ENCODE measurements around the gene MYPOP.

The MYPOP gene, protein sequence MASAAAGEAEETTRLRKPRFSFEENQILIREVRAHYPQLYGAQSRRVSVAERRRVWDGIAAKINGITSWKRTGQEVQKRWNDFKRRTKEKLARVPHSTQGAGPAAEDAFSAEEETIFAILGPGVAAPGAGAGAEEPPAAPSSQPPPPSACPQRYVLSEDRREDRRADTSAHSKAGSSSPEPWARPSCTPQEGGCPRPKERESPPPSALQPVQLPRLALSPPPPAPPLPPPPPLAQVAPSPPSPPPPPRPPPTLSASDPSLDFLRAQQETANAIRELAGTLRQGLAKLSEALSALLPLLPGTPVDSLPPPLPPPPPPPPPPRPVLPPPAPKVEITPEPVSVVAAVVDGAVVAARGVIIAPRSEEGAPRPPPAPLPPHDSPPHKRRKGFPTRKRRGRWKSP

DNA sequence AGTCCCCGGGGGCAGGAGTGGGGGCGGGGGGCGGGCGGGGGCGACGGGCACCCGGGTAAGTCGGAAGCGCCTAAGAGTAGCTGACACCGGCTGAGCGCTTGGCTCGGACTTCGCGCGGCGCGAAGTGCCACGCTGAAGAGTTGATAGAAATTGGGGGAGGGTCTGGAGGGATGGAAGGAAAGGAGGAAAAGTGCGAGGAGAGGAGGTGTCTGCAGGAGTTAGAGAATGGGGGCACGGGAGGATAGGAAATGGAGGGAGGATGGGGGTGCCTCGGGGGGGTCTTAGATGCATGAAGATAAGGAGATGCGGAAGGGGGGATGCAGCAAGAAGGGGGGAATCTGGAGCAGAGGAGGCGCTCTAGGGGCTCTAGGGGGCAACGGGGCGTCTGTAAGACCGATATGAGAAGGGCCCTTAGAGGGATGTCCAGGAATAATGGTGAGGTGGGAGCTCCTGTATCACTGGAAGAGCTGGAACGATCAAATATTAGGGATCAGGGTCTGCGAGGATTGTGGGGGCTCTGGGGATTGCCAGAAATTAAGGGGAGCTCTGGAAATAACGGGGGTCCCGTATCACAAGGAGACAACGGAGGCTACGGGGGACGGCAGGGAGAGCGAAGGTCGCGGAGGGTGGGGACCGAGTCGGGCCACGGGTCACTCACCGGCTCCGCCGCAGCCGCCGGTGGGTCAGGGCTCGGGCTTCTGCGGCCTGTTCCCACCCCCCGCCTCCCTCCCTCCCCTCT, at the start of gene MYPOP:
Gene MYPOP, minus strand, starts transcription at position 702 of the 739 bp plus-strand sequence. CDS start 840 bp downstream, outside the sequence.
- Histone ChIP-seq H3K27ac (ENCODE audit: low read depth, low read length) (peak within 1 kb of the TSS; percentile 80), H3K9me3 (ENCODE audit: low read length) (no peaks in the 10 kb centered on the region), H3K27me3 (ENCODE audit: control insufficient read depth in 1 of 2, insufficient read depth in 2 of 2, low read length in 2 of 2) (no peaks in the 10 kb centered on the region), H3K9ac (ENCODE audit: low read length) (peak within 1 kb of the TSS; percentile 44), H3K36me3 (ENCODE audit: insufficient read depth, low read length) (peaks cover 16% of the 10 kb centered on the region), H3K4me1 (ENCODE audit: insufficient read depth, low read length) (peaks cover 16% of the 10 kb centered on the region), H3K4me3 (ENCODE audit: low read depth in 1 of 2, low read length in 2 of 2) (peak within 1 kb of the TSS; percentile 77 to 88)

DNA sequence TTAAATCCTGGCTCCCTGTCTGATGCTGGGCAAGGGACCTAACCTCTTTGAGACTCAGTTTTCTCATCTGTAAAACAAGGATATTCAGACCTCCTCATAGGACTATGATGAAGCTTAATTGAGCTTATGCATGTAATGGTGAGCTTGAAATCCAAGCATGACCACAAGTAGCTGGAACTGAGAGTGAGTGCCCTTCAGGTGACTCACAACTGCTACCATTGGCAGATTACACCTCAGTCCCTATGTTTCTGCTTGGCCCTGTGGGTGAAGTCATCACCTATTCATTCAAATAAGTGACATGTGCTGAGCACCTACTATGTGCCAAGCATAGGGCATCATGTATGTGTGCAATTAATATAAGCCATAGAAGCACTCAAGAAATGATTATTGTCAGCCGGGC, 45.5 kb upstream of the MYPOP start:
- Histone ChIP-seq H3K4me1 (ENCODE audit: insufficient read depth, low read length) (no peaks in the 10 kb centered on the region), H3K9ac (ENCODE audit: low read length) (no peak overlapping the region), H3K27me3 (ENCODE audit: control insufficient read depth in 1 of 2, insufficient read depth in 2 of 2, low read length in 2 of 2) (no peaks in the 10 kb centered on the region), H3K9me3 (ENCODE audit: low read length) (no peaks in the 10 kb centered on the region), H3K4me3 (ENCODE audit: low read depth in 1 of 2, low read length in 2 of 2) (no peak overlapping the region), H3K36me3 (ENCODE audit: insufficient read depth, low read length) (no peaks in the 10 kb centered on the region), H3K27ac (ENCODE audit: low read depth, low read length) (no peak overlapping the region)

DNA sequence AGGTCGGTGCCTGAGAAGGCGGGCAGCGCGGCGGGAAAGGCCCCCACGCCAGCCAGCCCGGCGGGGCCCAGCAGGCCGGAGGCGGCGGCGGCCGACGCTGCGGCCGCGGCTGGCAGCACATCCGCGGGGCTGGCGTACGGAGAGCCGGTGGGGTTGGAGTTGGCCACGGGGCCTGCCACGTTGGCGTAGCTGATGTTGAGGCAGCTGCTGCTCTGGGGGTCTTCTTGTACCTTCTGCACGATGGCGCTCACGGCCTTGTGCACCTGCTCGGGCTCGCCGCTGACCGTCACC, 38.0 kb upstream of the MYPOP start:
- no peak overlapping the region for H3K9ac ChIP-seq (ENCODE audit: low read length)
- H3K9me3 ChIP-seq (ENCODE audit: low read length): no peaks in the 10 kb centered on the region
- no peaks in the 10 kb centered on the region for H3K4me1 ChIP-seq (ENCODE audit: insufficient read depth, low read length)
- H3K36me3 ChIP-seq (ENCODE audit: insufficient read depth, low read length): no peaks in the 10 kb centered on the region
- H3K27me3 ChIP-seq (ENCODE audit: control insufficient read depth in 1 of 2, insufficient read depth in 2 of 2, low read length in 2 of 2): peaks cover 0 to 17% of the 10 kb centered on the region in 2 donors
- H3K27ac ChIP-seq (ENCODE audit: low read depth, low read length): no peak overlapping the region
- no peak overlapping the region for H3K4me3 ChIP-seq (ENCODE audit: low read depth in 1 of 2, low read length in 2 of 2)

DNA sequence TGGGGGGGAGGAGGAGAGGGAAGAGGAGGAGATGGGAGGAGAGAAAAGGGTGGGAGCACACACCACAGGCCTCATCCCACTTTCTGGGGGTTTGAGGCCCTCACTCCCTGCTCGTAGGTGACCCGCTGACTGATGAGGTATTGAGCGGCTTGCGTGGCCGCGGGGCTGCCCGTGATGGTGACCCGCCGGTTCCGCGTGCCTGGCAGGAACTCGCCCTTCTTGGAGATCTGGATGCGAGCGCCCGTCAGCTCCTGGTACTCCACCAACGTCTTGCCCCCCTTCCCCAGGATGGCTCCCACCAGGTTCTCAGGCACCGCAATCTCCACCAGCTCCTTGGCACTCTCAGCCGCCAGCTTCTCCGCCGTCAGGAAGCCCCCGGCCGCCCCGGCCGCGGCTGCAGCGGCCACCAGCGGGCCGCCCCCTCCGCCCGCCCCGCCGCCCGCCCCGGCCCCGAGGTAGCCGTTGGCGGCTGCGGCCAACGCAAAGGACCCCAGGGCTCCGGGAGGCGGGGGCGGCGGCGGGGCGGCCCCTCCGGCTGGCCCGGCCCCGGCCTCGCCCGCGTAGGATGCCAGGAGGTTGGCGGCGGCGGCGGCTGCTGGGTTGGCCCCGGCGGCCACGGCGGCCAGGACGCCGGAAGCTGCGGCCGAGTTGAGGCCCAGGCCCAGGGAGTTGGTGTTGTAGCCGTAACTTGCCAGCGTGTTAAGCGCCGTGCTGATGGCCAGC, 37.5 kb upstream of the MYPOP start:
- H3K27ac ChIP-seq (ENCODE audit: low read depth, low read length): no peak overlapping the region
- no peak overlapping the region for H3K9ac ChIP-seq (ENCODE audit: low read length)
- H3K9me3 ChIP-seq (ENCODE audit: low read length): no peaks in the 10 kb centered on the region
- no peaks in the 10 kb centered on the region for H3K36me3 ChIP-seq (ENCODE audit: insufficient read depth, low read length)
- H3K27me3 ChIP-seq (ENCODE audit: control insufficient read depth in 1 of 2, insufficient read depth in 2 of 2, low read length in 2 of 2): peaks cover 0 to 20% of the 10 kb centered on the region in 2 donors
- no peaks in the 10 kb centered on the region for H3K4me1 ChIP-seq (ENCODE audit: insufficient read depth, low read length)
- no peak overlapping the region for H3K4me3 ChIP-seq (ENCODE audit: low read depth in 1 of 2, low read length in 2 of 2)

DNA sequence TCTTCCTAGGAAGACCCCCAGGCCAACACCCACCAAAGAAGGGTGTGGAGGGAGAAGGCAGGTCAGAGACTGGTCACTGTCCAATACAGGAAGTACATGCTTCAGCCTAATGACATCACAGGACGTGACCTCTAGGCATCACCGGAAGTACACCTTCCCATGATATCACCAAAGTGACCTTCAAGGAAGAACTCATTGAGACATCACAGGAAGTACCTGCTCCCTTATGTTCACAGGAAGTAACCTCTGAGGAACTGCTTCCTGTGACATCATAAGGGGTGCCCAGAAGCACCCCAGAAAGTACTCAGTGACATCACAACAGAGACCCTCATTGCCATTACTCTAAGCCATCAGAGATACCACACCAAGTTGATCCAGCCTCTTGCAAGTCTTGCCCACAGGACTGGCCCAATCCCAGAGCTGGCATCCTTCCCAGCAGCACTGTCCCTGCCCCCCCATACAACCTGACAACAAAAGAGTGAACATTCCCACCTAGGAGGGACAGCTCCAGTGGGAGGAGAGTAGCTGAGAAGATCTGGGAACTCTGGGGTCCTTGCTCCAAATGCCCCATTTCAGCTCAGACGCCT, 36.4 kb upstream of the MYPOP start:
- Histone ChIP-seq H3K4me1 (ENCODE audit: insufficient read depth, low read length) (no peaks in the 10 kb centered on the region), H3K4me3 (ENCODE audit: low read depth in 1 of 2, low read length in 2 of 2) (no peak overlapping the region), H3K9me3 (ENCODE audit: low read length) (no peaks in the 10 kb centered on the region), H3K36me3 (ENCODE audit: insufficient read depth, low read length) (no peaks in the 10 kb centered on the region), H3K9ac (ENCODE audit: low read length) (no peak overlapping the region), H3K27me3 (ENCODE audit: control insufficient read depth in 1 of 2, insufficient read depth in 2 of 2, low read length in 2 of 2) (peaks cover 7 to 30% of the 10 kb centered on the region in 2 donors), H3K27ac (ENCODE audit: low read depth, low read length) (no peak overlapping the region)

DNA sequence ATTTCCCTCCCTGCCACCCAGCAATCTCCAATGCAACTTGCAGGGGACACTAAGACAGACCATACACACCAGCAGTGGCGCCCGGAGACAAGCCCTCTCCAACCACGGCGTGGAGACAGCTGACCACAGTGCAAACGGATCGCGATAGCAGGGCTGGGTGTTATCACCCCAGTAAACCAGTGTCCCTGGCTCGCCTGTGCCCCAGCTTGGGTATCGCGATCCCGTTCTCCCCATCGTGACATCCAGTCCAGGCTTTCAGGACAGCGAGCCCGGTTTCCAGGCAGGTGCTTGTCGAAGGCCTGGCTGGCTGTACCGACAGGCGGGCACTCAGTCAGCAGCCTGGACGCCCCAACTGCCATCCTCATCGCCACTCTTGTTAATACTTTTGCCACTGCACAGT, 32.9 kb upstream of the MYPOP start:
- Histone ChIP-seq H3K27me3 (ENCODE audit: control insufficient read depth in 1 of 2, insufficient read depth in 2 of 2, low read length in 2 of 2) (peaks cover 7 to 30% of the 10 kb centered on the region in 2 donors), H3K36me3 (ENCODE audit: insufficient read depth, low read length) (no peaks in the 10 kb centered on the region), H3K9me3 (ENCODE audit: low read length) (no peaks in the 10 kb centered on the region), H3K4me1 (ENCODE audit: insufficient read depth, low read length) (no peaks in the 10 kb centered on the region), H3K4me3 (ENCODE audit: low read depth in 1 of 2, low read length in 2 of 2) (no peak overlapping the region), H3K27ac (ENCODE audit: low read depth, low read length) (no peak overlapping the region), H3K9ac (ENCODE audit: low read length) (no peak overlapping the region)

DNA sequence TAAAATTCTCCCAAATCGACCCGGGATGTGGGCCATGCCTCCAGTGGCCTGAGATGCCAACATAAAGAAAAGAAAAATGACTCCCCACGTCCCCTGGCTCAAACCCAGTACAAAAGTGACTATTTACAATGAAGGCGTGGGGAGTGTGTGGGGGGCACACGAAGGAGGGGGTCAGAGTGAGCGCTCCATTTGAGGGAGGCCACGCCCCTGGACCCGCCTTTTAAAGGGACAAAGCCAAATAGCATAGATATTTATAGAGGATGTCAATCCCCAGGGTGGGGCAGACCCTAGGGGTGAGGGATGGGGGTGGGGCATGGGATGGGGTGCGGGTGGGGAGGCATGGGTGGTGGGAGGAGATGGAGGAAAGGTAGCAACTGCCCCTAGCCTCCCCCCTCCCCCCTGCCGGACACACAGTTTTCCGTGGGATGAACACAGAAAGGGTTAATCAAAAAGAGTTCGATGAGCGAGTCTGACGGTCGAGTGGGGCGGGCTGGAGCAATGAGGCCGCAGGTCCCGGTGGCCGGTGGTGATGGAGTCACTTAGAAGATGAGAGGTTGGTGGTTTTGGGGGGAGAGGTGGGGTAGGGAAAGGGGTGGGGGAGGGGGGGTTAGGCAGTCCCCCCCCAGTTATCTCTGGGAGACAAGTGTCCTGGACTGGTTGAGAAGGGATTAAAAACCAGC, 32.3 kb upstream of the MYPOP start:
- H3K36me3 ChIP-seq (ENCODE audit: insufficient read depth, low read length): no peaks in the 10 kb centered on the region
- peaks cover 7 to 30% of the 10 kb centered on the region in 2 donors for H3K27me3 ChIP-seq (ENCODE audit: control insufficient read depth in 1 of 2, insufficient read depth in 2 of 2, low read length in 2 of 2)
- H3K9ac ChIP-seq (ENCODE audit: low read length): no peak overlapping the region
- H3K4me3 ChIP-seq (ENCODE audit: low read depth in 1 of 2, low read length in 2 of 2): no peak overlapping the region
- no peaks in the 10 kb centered on the region for H3K9me3 ChIP-seq (ENCODE audit: low read length)
- no peak overlapping the region for H3K27ac ChIP-seq (ENCODE audit: low read depth, low read length)
- H3K4me1 ChIP-seq (ENCODE audit: insufficient read depth, low read length): no peaks in the 10 kb centered on the region

DNA sequence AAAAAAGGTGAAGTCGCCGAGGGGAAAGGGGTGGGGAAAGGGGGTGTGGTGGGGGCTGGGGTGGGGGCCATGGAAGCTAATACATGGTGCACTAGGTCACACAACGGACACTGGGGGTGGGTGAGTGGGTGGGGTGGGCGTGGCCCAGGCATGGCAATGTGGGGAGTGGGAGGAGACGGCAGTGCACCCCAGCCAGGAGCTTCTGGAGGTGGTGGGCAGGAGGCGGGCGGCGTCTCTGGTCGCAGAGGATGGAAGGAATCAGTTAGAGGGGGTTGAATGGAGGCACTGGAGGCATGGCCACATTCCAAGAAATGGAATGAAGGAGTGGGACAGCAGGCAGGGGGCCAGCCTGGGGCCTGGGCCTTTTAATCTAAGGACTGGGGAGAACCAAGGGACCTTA, 31.3 kb upstream of the MYPOP start:
- Histone ChIP-seq H3K27ac (ENCODE audit: low read depth, low read length) (no peak overlapping the region), H3K36me3 (ENCODE audit: insufficient read depth, low read length) (no peaks in the 10 kb centered on the region), H3K4me3 (ENCODE audit: low read depth in 1 of 2, low read length in 2 of 2) (no peak overlapping the region), H3K9ac (ENCODE audit: low read length) (no peak overlapping the region), H3K27me3 (ENCODE audit: control insufficient read depth in 1 of 2, insufficient read depth in 2 of 2, low read length in 2 of 2) (peaks cover 7 to 24% of the 10 kb centered on the region in 2 donors), H3K9me3 (ENCODE audit: low read length) (no peaks in the 10 kb centered on the region), H3K4me1 (ENCODE audit: insufficient read depth, low read length) (no peaks in the 10 kb centered on the region)

DNA sequence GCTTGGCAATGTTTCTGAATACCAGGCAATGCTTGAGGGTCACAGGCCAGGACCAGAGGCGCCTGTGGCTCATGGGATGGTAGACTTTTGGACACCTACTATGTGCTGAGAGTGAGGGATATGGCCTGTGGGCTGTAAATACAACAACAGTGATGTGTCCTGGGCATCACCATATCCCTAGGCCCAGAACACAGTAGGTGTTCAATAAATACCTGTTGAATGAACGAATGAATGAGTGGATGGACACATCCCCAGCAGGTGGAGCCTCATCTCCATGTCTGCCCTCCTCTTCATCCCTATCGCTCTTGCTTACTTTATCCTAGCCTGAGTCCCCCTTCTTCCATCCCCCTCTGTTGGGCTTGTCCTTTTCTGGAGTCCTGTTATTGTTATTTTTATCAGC, 28.6 kb upstream of the MYPOP start:
- no peak overlapping the region for H3K4me3 ChIP-seq (ENCODE audit: low read depth in 1 of 2, low read length in 2 of 2)
- H3K4me1 ChIP-seq (ENCODE audit: insufficient read depth, low read length): peaks cover 5% of the 10 kb centered on the region
- peaks cover 7 to 15% of the 10 kb centered on the region in 2 donors for H3K27me3 ChIP-seq (ENCODE audit: control insufficient read depth in 1 of 2, insufficient read depth in 2 of 2, low read length in 2 of 2)
- no peaks in the 10 kb centered on the region for H3K36me3 ChIP-seq (ENCODE audit: insufficient read depth, low read length)
- H3K27ac ChIP-seq (ENCODE audit: low read depth, low read length): no peak overlapping the region
- no peak overlapping the region for H3K9ac ChIP-seq (ENCODE audit: low read length)
- no peaks in the 10 kb centered on the region for H3K9me3 ChIP-seq (ENCODE audit: low read length)

DNA sequence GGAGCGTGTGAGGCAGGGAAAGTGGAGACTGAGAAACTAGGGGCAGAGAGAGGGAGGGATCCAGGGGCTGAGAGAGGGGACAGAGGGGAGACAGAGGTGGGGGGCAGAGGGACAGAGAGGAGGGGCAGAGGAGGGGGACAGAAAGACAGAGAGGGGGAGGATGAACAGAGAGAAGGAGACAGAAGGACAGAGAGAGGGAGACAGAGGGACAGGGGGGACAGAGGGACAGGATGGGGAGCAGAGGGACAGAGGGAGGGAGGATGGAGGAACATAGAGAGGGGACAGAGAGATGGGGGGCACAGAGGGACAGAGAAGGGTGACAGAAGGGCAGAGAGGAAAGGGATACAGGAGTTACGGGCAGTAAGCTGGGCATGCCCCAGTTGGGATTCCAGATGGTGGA, 26.8 kb upstream of the MYPOP start:
- peaks cover 4% of the 10 kb centered on the region in 2 donors for H3K27me3 ChIP-seq (ENCODE audit: control insufficient read depth in 1 of 2, insufficient read depth in 2 of 2, low read length in 2 of 2)
- H3K9ac ChIP-seq (ENCODE audit: low read length): no peak overlapping the region
- H3K4me1 ChIP-seq (ENCODE audit: insufficient read depth, low read length): peaks cover 5% of the 10 kb centered on the region
- H3K27ac ChIP-seq (ENCODE audit: low read depth, low read length): no peak overlapping the region
- H3K9me3 ChIP-seq (ENCODE audit: low read length): no peaks in the 10 kb centered on the region
- H3K4me3 ChIP-seq (ENCODE audit: low read depth in 1 of 2, low read length in 2 of 2): no peak overlapping the region
- no peaks in the 10 kb centered on the region for H3K36me3 ChIP-seq (ENCODE audit: insufficient read depth, low read length)

Measured in muscle layer of colon (tissue), 2 donors.